ENCODE results near the gene ARMH3. TPM values are rescaled to one million over a fixed set of nuclear protein-coding genes. Genes with fewer than 3 reads are reported as not detected.
A peak's percentile ranks its signal among the peaks of the same experiment; 100 is the strongest.

The ARMH3 gene
- total RNA-seq, 1 donor from 2014 or later, result 23.2 TPM

DNA sequence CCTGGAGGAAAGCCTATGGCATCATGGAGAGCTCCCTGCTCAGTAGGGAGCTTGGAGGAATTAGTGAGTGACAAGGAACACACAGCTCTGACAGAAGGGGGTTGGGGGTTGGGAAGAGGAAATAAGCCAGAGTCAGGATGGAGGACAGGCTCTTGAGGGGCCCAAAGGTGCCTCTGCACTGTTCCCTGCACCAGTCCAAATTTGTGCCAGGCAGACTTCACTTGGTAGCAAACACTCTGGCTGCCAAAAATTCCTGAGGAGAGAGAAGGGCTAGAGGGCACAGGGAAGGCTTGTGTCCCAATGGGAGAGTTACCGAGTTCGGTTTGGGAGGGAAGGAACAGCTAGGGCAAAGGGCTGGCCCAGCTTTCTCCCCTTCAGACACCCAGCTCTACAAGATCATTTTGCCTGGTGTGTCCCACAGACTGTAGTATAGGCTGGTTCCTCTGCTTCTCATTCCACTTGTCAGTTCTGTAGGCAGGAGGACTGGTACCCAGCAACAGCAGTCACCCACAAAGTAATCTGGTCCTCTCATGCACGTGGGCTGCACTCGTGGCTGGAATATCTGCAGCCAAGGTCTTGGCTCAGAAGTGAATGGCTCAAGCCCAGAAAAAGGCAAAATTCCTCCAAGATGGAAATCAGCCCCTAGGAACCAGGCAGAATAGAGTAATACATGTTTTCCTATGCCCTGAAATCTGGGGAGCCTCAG is 204.4 kb downstream of the ARMH3 start:
- no peaks in the 10 kb centered on the region for H3K9me3 Mint-ChIP-seq
- intact Hi-C loops (cut with micrococcal nuclease), result no loop called here
- no peaks in the 10 kb centered on the region for H3K27me3 Mint-ChIP-seq
- no peak for DNase-seq
- no peak overlapping the region for H3K27ac Mint-ChIP-seq
- no peaks in the 10 kb centered on the region for H3K4me1 Mint-ChIP-seq
- H3K4me3 Mint-ChIP-seq, result no peak overlapping the region
- peaks cover 6% of the 10 kb centered on the region for H3K36me3 Mint-ChIP-seq (ENCODE audit: low read depth)

DNA sequence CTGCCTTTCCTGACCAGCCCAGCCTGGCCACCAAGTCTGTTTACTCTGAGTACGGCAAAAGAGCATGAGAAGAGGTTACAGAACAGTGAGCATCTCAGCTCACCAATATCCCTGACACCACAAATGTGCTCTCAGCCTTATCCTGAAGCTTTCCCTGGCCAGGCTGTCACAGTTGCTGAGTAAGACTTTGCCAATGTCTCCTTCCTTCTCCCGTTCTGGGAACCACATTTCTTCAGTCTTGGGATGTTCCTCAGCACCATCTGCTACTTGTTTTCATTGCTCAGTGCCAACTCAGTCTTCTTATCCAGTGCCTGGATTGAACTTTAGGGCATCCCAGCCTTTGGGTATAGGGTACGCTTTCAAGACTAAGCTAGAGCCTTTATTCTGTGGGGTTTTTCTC is 205.2 kb downstream of the ARMH3 start:
- Mint-ChIP-seq H3K4me1 (no peaks in the 10 kb centered on the region), H3K27me3 (no peaks in the 10 kb centered on the region)

DNA sequence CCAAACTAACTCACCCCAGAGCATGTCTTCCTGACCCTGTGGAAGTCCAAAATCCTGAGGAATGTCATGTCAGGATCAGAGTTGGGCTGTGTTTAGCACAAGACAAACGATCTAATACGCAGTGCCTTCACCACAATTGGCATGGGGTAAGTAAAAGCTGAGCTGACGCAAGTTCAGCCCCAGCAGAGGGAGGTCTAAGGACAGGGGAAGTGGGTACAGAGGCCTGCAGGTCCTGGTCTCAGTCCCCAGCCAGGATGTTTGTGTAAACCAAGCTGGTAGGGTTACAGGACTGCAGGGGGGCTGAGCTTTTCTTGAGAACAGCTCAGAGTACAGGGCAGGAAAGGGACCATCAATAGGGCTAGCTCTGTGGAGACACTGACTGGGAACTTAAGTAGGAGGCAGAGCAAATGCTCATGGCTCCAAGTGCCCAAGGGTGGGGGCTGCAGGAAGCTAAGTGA is 207.1 kb downstream of the ARMH3 start:
- intact Hi-C loops (cut with micrococcal nuclease), result no loop called here
- H3K27ac Mint-ChIP-seq, result no peak overlapping the region
- peaks cover 6% of the 10 kb centered on the region for H3K36me3 Mint-ChIP-seq (ENCODE audit: low read depth)
- H3K4me1 Mint-ChIP-seq, result peaks cover 6% of the 10 kb centered on the region
- peaks cover 5% of the 10 kb centered on the region for H3K27me3 Mint-ChIP-seq
- no peak overlapping the region for H3K4me3 Mint-ChIP-seq
- no peak for DNase-seq
- no peaks in the 10 kb centered on the region for H3K9me3 Mint-ChIP-seq

More for the DNA sequence above, 205.2 kb downstream of the ARMH3 start:
- intact Hi-C loops (cut with micrococcal nuclease), result no loop called here
- Mint-ChIP-seq H3K9me3 (no peaks in the 10 kb centered on the region), H3K36me3 (ENCODE audit: low read depth) (peaks cover 6% of the 10 kb centered on the region), H3K27ac (no peak overlapping the region), H3K4me3 (no peak overlapping the region)
- DNase-seq, result no peak

DNA sequence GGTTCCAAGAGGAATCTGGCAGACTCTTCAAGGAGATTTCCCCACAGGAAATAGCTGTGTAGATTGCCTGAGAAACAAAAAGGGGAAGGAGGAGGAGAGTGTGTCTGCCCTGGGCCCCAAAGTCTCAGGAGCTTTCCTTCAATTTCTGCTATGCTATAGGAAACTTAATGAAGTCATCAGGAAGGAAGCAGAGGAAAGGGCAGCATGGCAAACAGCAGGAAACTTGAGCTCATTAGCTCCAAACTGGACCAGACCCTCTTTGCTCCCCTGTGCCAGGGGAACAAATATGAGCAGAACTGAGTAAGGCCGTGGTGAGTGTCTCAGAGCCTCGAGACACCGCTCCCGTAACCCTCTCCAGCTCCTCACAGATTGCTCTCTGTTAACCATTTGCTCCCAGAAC is 207.6 kb downstream of the ARMH3 start:
- H3K4me3 Mint-ChIP-seq, result no peak overlapping the region
- no peak for DNase-seq
- peaks cover 6% of the 10 kb centered on the region for H3K36me3 Mint-ChIP-seq (ENCODE audit: low read depth)
- no peak overlapping the region for H3K27ac Mint-ChIP-seq
- intact Hi-C loops (cut with micrococcal nuclease), result no loop called here
- H3K9me3 Mint-ChIP-seq, result no peaks in the 10 kb centered on the region
- peaks cover 7% of the 10 kb centered on the region for H3K4me1 Mint-ChIP-seq
- peaks cover 5% of the 10 kb centered on the region for H3K27me3 Mint-ChIP-seq

DNA sequence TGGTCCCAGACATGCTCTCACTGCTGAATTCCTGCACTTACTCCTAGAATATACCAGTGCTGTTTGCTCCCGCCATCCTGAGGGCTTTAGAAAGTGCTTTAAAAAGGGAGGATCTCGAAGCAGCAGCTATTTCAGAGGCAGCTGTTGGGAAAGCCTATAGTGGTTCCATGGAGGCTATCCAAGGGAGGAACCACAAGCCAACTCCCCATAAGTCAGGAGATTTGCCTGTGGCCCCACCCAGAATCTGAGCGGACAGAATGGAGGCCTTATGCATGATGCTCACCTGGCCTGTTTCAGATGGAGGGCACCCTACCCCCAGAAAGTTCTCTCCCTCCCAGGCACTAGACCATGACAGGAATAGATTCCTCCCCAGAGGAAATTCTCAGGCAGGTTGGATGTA is 210.1 kb downstream of the ARMH3 start:
- Mint-ChIP-seq H3K4me3 (no peak overlapping the region), H3K4me1 (peaks cover 26% of the 10 kb centered on the region), H3K9me3 (no peaks in the 10 kb centered on the region), H3K27me3 (peaks cover 10% of the 10 kb centered on the region), H3K36me3 (ENCODE audit: low read depth) (peaks cover 6% of the 10 kb centered on the region), H3K27ac (no peak overlapping the region)
- no peak for DNase-seq
- intact Hi-C loops (cut with micrococcal nuclease), result no loop called here

DNA sequence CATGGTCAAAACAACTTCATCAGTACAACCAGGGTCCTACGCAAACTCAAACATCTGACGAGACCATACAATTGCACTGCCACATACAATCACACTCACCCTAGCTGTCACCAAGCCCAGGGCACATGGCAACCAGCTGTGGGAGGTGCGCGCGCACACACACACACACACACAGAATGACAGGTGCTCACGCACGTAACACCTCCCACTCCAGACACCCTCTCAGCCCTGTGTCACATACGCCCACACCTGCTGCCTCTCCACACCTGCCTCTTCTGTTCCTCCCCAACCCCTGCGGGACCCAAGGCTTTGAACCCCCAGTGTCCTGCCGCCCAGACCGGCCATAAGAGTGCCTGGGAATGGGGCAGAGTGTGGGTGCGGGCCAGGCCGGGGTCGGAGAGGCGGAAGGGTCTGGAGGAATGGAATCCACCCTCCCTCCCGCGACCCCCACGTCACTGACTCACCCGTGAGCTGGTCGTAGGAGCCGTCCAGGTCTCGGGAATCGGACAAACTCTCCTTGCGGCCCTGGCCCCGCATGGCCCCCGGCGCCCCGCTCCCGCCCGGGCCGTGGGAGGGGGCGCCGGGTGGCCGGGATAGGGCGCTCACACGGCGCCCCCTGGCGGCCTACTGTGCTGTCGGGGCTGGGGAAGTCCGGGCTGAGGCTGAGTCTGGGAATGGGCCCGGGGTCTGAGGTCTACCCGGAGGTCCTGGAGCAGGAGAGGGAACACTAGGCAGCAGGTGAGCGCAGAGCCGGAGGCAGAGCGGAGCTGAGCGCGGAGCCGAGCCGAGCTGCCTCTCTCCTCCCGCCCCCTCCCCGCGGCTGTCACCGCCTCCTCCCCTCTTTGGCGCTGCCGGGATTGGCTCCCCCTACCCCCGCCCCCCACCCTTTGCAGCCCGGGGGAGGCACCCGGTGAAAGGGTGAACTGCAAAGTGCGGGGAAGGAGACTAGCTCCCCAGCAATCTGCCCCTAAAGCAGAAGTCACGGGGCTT is 212.6 kb downstream of the ARMH3 start, which contains the start of gene KCNIP2:
Gene KCNIP2 (minus strand): TSS at position 769 of the 990 bp plus-strand sequence. CDS start 232 bp downstream, at position 537.
- Mint-ChIP-seq H3K36me3 (ENCODE audit: low read depth) (peaks cover 2% of the 10 kb centered on the region), H3K9me3 (no peaks in the 10 kb centered on the region), H3K27ac (peak within 1 kb of the TSS; percentile 42), H3K4me1 (peaks cover 38% of the 10 kb centered on the region), H3K27me3 (peaks cover 10% of the 10 kb centered on the region), H3K4me3 (peak within 1 kb of the TSS; percentile 75)
- peak; percentile 83 for DNase-seq
- intact Hi-C loops (cut with micrococcal nuclease), result loop anchor here (5.0 kb wide), 1 partner anchor 269 kb away; no protein-coding TSS in a partner anchor

DNA sequence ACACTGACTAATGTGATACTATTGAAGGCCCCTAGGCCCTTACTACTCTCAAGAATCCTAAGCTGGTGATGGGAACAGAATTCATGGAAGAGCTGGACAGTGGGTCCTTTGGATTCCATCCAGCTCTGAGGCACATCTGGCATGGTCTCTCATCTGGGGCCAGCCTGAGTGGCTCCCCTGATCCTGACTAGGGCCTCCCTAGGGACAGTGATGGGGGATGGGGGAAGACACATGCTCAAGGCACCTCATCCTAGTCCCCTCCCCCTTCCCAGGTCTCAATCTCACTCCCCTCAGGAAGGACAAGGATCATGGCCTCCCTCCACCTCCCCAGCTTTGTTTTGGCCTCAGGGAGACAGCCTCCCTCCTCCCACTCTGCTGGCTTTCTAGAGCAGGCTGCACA is 214.1 kb downstream of the ARMH3 start:
- Mint-ChIP-seq H3K36me3 (ENCODE audit: low read depth) (peaks cover 2% of the 10 kb centered on the region), H3K27ac (no peak overlapping the region), H3K4me1 (peaks cover 38% of the 10 kb centered on the region), H3K4me3 (no peak overlapping the region), H3K27me3 (peaks cover 10% of the 10 kb centered on the region), H3K9me3 (no peaks in the 10 kb centered on the region)
- intact Hi-C loops (cut with micrococcal nuclease), result loop anchor here (2.0 to 5.0 kb wide), 2 partner anchors 231 to 270 kb away; no protein-coding TSS in a partner anchor
- DNase-seq, result no peak

DNA sequence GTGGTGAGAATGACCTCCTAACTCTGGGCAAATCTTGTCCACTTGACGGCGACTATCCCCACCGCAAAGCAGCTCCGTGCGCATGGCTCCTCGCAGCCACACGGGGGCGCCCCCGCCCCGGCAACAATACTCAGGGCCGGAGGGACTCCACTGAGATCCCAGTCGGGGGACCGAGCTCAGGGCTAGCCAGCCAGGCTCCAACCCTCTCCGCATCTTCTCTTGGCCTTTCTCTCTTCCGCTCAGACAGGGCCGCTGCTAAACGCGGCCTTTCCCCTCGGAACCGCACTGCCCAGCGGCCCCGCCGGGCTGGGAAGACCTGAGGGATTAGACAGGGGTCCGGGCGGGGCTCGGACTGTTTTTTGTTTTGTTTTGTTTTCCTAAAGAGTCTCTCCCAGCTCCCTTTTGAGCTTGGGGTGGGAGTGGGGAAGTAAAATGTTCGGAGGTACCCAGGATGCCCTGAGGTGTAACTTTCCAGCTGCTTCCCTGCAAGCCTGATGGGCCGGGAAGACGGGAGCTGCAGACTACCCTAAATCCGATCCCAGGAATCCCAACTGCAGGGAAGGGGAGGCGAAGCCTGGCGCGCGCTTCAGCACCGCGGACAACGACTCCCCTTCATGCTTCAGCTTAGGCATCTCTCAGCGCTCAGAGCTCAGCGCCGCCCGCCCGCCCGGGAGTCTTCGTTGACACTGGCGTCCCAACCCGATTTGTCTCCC is 215.1 kb downstream of the ARMH3 start:
- intact Hi-C loops (cut with micrococcal nuclease), result loop anchor here (1.0 to 5.0 kb wide), 4 partner anchors 48 to 271 kb away; no protein-coding TSS in a partner anchor

DNA sequence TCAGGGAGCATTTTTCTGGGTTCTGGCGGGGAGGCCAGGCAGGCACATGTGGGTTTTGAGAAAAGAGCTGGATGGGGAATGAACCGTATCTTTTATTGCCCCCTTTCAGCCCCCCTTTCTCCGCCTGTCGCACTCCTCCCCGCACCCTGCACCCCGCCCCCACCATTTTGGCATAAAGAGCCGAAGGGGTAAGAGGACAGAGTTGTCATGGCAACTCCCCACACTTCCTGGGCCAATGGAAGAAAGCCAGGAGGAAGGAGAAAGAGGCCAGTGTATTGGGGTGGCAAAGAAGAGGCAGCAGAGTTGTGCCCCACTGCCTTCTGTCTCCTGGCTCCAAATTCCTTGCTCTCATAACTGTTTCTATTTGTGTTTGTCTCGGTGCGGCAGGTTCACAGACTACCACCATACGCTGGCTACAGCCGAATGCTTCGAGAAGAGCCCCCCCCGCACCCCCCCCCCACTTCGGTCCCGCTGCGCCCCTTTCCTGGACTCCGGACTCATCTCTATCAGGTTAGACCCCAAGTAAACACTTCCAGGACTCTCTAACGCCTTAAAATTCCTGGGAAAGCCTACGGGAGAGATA is 215.8 kb downstream of the ARMH3 start:
- H3K36me3 Mint-ChIP-seq (ENCODE audit: low read depth), result peaks cover 2% of the 10 kb centered on the region
- peak; percentile 80 for DNase-seq
- peaks cover 10% of the 10 kb centered on the region for H3K27me3 Mint-ChIP-seq
- peaks cover 41% of the 10 kb centered on the region for H3K4me1 Mint-ChIP-seq
- peak overlapping the region; percentile 62 for H3K27ac Mint-ChIP-seq
- no peaks in the 10 kb centered on the region for H3K9me3 Mint-ChIP-seq
- intact Hi-C loops (cut with micrococcal nuclease), result loop anchor here (1.0 to 5.0 kb wide), 4 partner anchors 49 to 272 kb away; no protein-coding TSS in a partner anchor
- peak overlapping the region; percentile 86 for H3K4me3 Mint-ChIP-seq

More for the DNA sequence above, 215.1 kb downstream of the ARMH3 start:
- DNase-seq, result peak; percentile 94
- Mint-ChIP-seq H3K27me3 (peaks cover 10% of the 10 kb centered on the region), H3K4me3 (peak overlapping the region; percentile 86), H3K36me3 (ENCODE audit: low read depth) (peaks cover 2% of the 10 kb centered on the region), H3K27ac (peak overlapping the region; percentile 62), H3K4me1 (peaks cover 38% of the 10 kb centered on the region), H3K9me3 (no peaks in the 10 kb centered on the region)

DNA sequence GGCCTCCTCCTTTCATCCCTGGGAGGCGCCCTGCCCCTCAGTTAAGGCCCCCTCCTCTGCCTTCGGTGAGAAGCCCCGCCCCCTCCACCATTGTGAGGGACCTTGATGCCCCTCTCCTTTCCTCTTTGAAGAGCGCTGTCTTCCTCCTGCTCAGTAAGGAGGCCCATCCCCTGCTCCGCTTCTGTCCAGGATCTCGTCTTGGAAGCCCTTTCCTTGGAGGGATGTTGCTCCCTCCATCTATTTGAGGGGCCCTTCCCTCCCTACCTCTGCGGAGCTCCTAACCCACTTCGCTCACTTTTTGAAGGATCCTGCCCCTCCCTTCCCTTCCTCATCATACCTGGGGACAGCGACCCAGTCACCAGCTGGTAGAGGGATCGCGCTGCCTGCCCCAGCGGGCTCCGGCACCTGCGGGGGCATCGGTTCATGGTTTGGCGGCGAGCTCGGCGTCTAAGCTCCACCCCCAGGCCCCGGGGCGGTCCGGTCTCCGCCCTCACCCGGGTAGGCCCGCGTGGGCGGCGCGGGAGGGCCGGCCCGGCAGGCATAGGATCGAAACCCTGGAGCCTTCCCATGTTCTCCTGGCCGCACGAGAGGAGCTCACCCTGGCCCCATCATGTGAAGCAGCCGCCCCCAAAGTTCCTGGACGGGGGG is 216.4 kb downstream of the ARMH3 start:
- intact Hi-C loops (cut with micrococcal nuclease), result loop anchor here (1.0 to 5.0 kb wide), 4 partner anchors 50 to 273 kb away; no protein-coding TSS in a partner anchor
- H3K4me1 Mint-ChIP-seq, result peaks cover 47% of the 10 kb centered on the region

DNA sequence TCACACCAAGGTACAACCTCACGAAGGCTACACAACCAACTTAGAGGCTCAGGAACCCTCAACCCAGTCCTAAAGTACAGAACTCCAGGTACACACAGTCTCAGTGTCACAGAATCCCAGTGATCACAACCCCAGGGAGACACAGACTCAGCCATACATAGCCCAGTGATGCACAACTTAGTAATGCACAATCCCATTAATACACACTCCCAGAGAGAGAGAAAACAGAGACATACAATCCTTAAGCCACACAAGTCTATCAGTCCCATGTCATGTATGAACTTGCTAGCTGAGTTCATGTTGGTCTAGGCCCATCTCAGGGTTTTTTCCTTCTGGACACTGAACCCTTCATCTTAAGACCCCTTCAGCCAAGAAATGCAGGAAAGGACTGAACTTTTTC is 217.0 kb downstream of the ARMH3 start:
- Mint-ChIP-seq H3K4me1 (peaks cover 48% of the 10 kb centered on the region), H3K9me3 (no peaks in the 10 kb centered on the region), H3K4me3 (peak overlapping the region; percentile 86), H3K27ac (no peak overlapping the region), H3K27me3 (peaks cover 6% of the 10 kb centered on the region), H3K36me3 (ENCODE audit: low read depth) (peaks cover 2% of the 10 kb centered on the region)
- DNase-seq, result no peak
- intact Hi-C loops (cut with micrococcal nuclease), result no loop called here

More for the DNA sequence above, 216.4 kb downstream of the ARMH3 start:
- H3K9me3 Mint-ChIP-seq, result no peaks in the 10 kb centered on the region
- H3K27me3 Mint-ChIP-seq, result peaks cover 10% of the 10 kb centered on the region
- H3K36me3 Mint-ChIP-seq (ENCODE audit: low read depth), result peaks cover 2% of the 10 kb centered on the region
- H3K27ac Mint-ChIP-seq, result no peak overlapping the region
- DNase-seq, result peak; percentile 93
- H3K4me3 Mint-ChIP-seq, result peak overlapping the region; percentile 86

DNA sequence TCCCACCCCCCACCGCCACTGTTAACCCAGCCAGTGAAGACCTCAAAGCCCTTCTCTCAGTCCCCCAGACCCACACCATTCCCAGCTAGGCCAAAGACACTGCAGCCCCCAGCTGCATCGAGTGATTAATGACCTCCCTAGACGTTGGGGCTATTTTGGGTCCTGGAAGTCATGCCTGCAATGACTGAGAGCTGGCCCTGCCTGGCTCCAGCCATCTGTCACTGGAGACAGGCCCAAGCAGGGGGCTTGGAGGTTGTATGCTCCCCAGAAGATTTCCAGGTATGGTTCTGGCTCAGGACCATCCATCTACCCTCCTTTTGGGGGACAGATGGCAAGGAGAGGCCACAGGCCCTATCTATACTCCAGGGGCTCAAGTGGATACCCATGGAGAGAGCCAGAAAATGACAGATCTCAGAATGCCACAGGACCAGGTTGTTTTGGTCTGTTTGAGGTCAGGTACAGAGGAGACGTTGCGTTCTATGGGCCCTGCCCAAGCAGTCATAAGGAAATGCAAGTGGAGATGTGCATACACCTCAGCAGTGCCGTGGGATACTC is 217.5 kb downstream of the ARMH3 start:
- intact Hi-C loops (cut with micrococcal nuclease), result no loop called here

More for the DNA sequence above, 217.5 kb downstream of the ARMH3 start:
- Mint-ChIP-seq H3K27me3 (peaks cover 5% of the 10 kb centered on the region), H3K27ac (no peak overlapping the region), H3K36me3 (ENCODE audit: low read depth) (peaks cover 2% of the 10 kb centered on the region), H3K9me3 (no peaks in the 10 kb centered on the region), H3K4me1 (peaks cover 51% of the 10 kb centered on the region), H3K4me3 (no peak overlapping the region)
- no peak for DNase-seq
